Nucleus accumbens (tissue), 56 donors: ENCODE results near the gene RABL3.
A peak's percentile ranks its signal among the peaks of the same experiment; 100 is the strongest.
"Not testable (repeated sequence)": the region's sequence is repeated elsewhere in the genome, so short reads cannot be mapped to it uniquely, and the experiment has no call there.

Experiments
- DNase-seq, 56 donors: peaks; one replicate each; lab custom pipeline; 2025; lab: John Stamatoyannopoulos, UW

Gene RABL3

GRCh38 chr3:120742198-120742848, at the start of gene RABL3, which contains the start of gene GTF2E1:
Gene RABL3 (minus strand): TSS chr3:120742516. CDS start chr3:120742507, 9 bp downstream.
Gene GTF2E1 (plus strand): TSS chr3:120742744. CDS start chr3:120750553, 7,809 bp downstream.
- DNase-seq, result peak; percentile 87 to 99 (median 97)

GRCh38 chr3:120791913-120792312, 49.6 kb upstream of the RABL3 start:
- DNase-seq, result no peak

GRCh38 chr3:120791010-120791409, 48.7 kb upstream of the RABL3 start:
- no peak for DNase-seq

GRCh38 chr3:120785832-120786231, 43.5 kb upstream of the RABL3 start:
- DNase-seq, result not testable (repeated sequence)

- DNase-seq, result no peak
These were observed 38.7 kb upstream of the RABL3 start for GRCh38 chr3:120780977-120781376.

- no peak for DNase-seq
These were observed 36.5 kb upstream of the RABL3 start for GRCh38 chr3:120778776-120779175.

GRCh38 chr3:120775411-120775810, 33.1 kb upstream of the RABL3 start:
- DNase-seq, result no peak

GRCh38 chr3:120773932-120774331, 31.6 kb upstream of the RABL3 start:
- DNase-seq, result no peak

- no peak for DNase-seq
These were observed 29.8 kb upstream of the RABL3 start for GRCh38 chr3:120772081-120772480.

GRCh38 chr3:120770891-120771290, 28.6 kb upstream of the RABL3 start:
- DNase-seq, result no peak

- DNase-seq, result no peak
These were observed 27.1 kb upstream of the RABL3 start for GRCh38 chr3:120769436-120769835.

GRCh38 chr3:120767106-120767505, 24.8 kb upstream of the RABL3 start:
- no peak for DNase-seq

- DNase-seq, result no peak
These were observed 24.3 kb upstream of the RABL3 start for GRCh38 chr3:120766576-120766975.

GRCh38 chr3:120765830-120766493, 23.6 kb upstream of the RABL3 start:
- no peak for DNase-seq

GRCh38 chr3:120764206-120764605, 21.9 kb upstream of the RABL3 start:
- DNase-seq, result no peak

- DNase-seq, result no peak
These were observed 21.3 kb upstream of the RABL3 start for GRCh38 chr3:120763601-120764000.

GRCh38 chr3:120762615-120763014, 20.3 kb upstream of the RABL3 start:
- DNase-seq, result no peak

- DNase-seq, result not testable (repeated sequence)
These were observed 16.2 kb upstream of the RABL3 start for GRCh38 chr3:120758551-120758950.

GRCh38 chr3:120756061-120756460, 13.7 kb upstream of the RABL3 start:
- DNase-seq, result no peak

- DNase-seq, result no peak
These were observed 11.5 kb upstream of the RABL3 start for GRCh38 chr3:120753810-120754209.

- no peak for DNase-seq
These were observed 10.5 kb upstream of the RABL3 start for GRCh38 chr3:120752865-120753264.

GRCh38 chr3:120752230-120752629, 9.9 kb upstream of the RABL3 start:
- DNase-seq, result no peak
